Measurements from ENCODE around the gene ELOA. TPM values are rescaled to one million over a fixed set of nuclear protein-coding genes. Genes with fewer than 3 reads are reported as not detected.

Gene ELOA
- total and polyA plus RNA-seq, 2 of the 13 experiments (the other 11 are each of a cell fraction or from before 2014, with no cell fraction given): 14.2 to 28.5 TPM

- TF ChIP-seq, protein P1, sequence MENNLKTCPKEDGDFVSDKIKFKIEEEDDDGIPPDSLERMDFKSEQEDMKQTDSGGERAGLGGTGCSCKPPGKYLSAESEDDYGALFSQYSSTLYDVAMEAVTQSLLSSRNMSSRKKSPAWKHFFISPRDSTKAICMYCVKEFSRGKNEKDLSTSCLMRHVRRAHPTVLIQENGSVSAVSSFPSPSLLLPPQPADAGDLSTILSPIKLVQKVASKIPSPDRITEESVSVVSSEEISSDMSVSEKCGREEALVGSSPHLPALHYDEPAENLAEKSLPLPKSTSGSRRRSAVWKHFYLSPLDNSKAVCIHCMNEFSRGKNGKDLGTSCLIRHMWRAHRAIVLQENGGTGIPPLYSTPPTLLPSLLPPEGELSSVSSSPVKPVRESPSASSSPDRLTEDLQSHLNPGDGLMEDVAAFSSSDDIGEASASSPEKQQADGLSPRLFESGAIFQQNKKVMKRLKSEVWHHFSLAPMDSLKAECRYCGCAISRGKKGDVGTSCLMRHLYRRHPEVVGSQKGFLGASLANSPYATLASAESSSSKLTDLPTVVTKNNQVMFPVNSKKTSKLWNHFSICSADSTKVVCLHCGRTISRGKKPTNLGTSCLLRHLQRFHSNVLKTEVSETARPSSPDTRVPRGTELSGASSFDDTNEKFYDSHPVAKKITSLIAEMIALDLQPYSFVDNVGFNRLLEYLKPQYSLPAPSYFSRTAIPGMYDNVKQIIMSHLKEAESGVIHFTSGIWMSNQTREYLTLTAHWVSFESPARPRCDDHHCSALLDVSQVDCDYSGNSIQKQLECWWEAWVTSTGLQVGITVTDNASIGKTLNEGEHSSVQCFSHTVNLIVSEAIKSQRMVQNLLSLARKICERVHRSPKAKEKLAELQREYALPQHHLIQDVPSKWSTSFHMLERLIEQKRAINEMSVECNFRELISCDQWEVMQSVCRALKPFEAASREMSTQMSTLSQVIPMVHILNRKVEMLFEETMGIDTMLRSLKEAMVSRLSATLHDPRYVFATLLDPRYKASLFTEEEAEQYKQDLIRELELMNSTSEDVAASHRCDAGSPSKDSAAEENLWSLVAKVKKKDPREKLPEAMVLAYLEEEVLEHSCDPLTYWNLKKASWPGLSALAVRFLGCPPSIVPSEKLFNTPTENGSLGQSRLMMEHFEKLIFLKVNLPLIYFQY (CRISPR knock-in tag; IDR thresholded peaks at IDR 0.05; ENCODE audit: borderline replicate concordance): peak; percentile 43; the same call in 1 of the 2 replicates
- TF ChIP-seq ZBTB21 (CRISPR knock-in tag; IDR thresholded peaks at IDR 0.05) (no peak), ZFP1 (CRISPR knock-in tag; IDR thresholded peaks at IDR 0.05) (no peak), ZNF629 (CRISPR knock-in tag; conservative IDR thresholded peaks at IDR 0.05) (no peak), ZFP82 (CRISPR knock-in tag; IDR thresholded peaks at IDR 0.05; ENCODE audit: borderline replicate concordance) (no peak), GATAD2A (CRISPR knock-in tag; IDR thresholded peaks at IDR 0.05) (peak; percentile 87), ZNF24 (IDR thresholded peaks at IDR 0.05) (no peak), TGIF2 (CRISPR knock-in tag; IDR thresholded peaks at IDR 0.05) (peak; percentile 67; the same call in 1 of the 2 replicates), IRX3 (CRISPR knock-in tag; IDR thresholded peaks at IDR 0.05; ENCODE audit: borderline replicate concordance, low read depth) (no peak), ZNF615 (CRISPR knock-in tag; IDR thresholded peaks at IDR 0.05; ENCODE audit: borderline replicate concordance) (no peak), CENPX (CRISPR knock-in tag; IDR thresholded peaks at IDR 0.05) (no peak), ZNF7 (CRISPR knock-in tag; IDR thresholded peaks at IDR 0.05) (no peak), HNRNPH1 (optimal IDR thresholded peaks at IDR 0.05; ENCODE audit: low read depth, low read length) (no peak), SOX5 (CRISPR knock-in tag; IDR thresholded peaks at IDR 0.05; ENCODE audit: borderline replicate concordance) (peak; percentile 77; the same call in 1 of the 2 replicates), YEATS2 (CRISPR knock-in tag; IDR thresholded peaks at IDR 0.05; ENCODE audit: borderline replicate concordance) (peak; percentile 22; the same call in 1 of the 2 replicates), BCL6 (CRISPR knock-in tag; IDR thresholded peaks at IDR 0.05) (peak; percentile 79), BRCA1 (CRISPR knock-in tag; IDR thresholded peaks at IDR 0.05) (no peak)
- TF ChIP-seq, protein P2, sequence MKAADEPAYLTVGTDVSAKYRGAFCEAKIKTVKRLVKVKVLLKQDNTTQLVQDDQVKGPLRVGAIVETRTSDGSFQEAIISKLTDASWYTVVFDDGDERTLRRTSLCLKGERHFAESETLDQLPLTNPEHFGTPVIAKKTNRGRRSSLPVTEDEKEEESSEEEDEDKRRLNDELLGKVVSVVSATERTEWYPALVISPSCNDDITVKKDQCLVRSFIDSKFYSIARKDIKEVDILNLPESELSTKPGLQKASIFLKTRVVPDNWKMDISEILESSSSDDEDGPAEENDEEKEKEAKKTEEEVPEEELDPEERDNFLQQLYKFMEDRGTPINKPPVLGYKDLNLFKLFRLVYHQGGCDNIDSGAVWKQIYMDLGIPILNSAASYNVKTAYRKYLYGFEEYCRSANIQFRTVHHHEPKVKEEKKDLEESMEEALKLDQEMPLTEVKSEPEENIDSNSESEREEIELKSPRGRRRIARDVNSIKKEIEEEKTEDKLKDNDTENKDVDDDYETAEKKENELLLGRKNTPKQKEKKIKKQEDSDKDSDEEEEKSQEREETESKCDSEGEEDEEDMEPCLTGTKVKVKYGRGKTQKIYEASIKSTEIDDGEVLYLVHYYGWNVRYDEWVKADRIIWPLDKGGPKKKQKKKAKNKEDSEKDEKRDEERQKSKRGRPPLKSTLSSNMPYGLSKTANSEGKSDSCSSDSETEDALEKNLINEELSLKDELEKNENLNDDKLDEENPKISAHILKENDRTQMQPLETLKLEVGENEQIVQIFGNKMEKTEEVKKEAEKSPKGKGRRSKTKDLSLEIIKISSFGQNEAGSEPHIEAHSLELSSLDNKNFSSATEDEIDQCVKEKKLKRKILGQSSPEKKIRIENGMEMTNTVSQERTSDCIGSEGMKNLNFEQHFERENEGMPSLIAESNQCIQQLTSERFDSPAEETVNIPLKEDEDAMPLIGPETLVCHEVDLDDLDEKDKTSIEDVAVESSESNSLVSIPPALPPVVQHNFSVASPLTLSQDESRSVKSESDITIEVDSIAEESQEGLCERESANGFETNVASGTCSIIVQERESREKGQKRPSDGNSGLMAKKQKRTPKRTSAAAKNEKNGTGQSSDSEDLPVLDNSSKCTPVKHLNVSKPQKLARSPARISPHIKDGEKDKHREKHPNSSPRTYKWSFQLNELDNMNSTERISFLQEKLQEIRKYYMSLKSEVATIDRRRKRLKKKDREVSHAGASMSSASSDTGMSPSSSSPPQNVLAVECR (CRISPR knock-in tag; IDR thresholded peaks at IDR 0.05; ENCODE audit: borderline replicate concordance): peak; percentile 72; the same call in 1 of the 2 replicates
- TF ChIP-seq, protein P3, sequence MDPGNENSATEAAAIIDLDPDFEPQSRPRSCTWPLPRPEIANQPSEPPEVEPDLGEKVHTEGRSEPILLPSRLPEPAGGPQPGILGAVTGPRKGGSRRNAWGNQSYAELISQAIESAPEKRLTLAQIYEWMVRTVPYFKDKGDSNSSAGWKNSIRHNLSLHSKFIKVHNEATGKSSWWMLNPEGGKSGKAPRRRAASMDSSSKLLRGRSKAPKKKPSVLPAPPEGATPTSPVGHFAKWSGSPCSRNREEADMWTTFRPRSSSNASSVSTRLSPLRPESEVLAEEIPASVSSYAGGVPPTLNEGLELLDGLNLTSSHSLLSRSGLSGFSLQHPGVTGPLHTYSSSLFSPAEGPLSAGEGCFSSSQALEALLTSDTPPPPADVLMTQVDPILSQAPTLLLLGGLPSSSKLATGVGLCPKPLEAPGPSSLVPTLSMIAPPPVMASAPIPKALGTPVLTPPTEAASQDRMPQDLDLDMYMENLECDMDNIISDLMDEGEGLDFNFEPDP (CRISPR knock-in tag; conservative IDR thresholded peaks at IDR 0.05): no peak
- TF ChIP-seq, protein P4, sequence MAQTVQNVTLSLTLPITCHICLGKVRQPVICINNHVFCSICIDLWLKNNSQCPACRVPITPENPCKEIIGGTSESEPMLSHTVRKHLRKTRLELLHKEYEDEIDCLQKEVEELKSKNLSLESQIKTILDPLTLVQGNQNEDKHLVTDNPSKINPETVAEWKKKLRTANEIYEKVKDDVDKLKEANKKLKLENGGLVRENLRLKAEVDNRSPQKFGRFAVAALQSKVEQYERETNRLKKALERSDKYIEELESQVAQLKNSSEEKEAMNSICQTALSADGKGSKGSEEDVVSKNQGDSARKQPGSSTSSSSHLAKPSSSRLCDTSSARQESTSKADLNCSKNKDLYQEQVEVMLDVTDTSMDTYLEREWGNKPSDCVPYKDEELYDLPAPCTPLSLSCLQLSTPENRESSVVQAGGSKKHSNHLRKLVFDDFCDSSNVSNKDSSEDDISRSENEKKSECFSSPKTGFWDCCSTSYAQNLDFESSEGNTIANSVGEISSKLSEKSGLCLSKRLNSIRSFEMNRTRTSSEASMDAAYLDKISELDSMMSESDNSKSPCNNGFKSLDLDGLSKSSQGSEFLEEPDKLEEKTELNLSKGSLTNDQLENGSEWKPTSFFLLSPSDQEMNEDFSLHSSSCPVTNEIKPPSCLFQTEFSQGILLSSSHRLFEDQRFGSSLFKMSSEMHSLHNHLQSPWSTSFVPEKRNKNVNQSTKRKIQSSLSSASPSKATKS (CRISPR knock-in tag; IDR thresholded peaks at IDR 0.05): no peak
Observed at GRCh38 chr1:23727362-23727811, 15.9 kb upstream of the ELOA start (continued).
